Measurements from ENCODE around the gene SH3YL1. TPM values are rescaled to one million over a fixed set of nuclear protein-coding genes. Genes with fewer than 3 reads are reported as not detected.

SH3YL1 gene
- total and polyA plus RNA-seq, 4 donors = 6.4 to 19.2 (median 13.9) TPM

DNA sequence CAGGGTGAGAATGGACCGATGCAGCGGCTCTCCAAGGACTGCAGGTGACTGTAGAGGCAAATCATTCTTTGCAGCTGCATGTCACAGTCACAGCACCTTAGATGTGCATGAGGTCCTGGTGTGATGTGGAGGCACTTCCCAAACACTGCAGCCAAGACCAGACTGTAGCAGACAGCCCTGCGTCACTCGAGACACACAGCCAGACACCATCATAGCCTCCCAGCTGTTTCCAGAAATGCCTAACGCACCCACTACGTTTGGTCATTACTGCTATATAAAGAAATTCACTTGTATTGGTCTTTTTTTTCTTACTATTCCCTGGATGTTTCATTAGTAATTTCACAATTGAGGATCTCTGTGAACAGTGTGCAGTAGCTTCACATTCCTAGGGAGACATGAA, 60.9 kb downstream of the SH3YL1 start:
- no peak overlapping the region for H3K9ac ChIP-seq (ENCODE audit: low read depth in 1 of 2, low read length in 2 of 2)
- 81% methylated on average over 6 of the region's 6 CpGs for WGBS
- no peak for DNase-seq (ENCODE audit: low spot score)
- no peak overlapping the region for H3K27ac ChIP-seq (ENCODE audit: low read depth in 1 of 2, low read length in 2 of 2)
- H3K9me3 ChIP-seq (ENCODE audit: control insufficient read depth in 4 of 4, low read length in 3 of 4) = no peaks in the 10 kb centered on the region
- no peaks in the 10 kb centered on the region for H3K4me1 ChIP-seq (ENCODE audit: control insufficient read depth in 4 of 4, insufficient read depth in 4 of 4, low read length in 3 of 4)
- TF ChIP-seq NR2F2 (IDR thresholded peaks at IDR 0.05) = no peak
- TF ChIP-seq HNF4A (conservative IDR thresholded peaks at IDR 0.05) = no peak
- no peak for TF ChIP-seq YY1 (IDR thresholded peaks at IDR 0.05)
- TF ChIP-seq, protein P1, sequence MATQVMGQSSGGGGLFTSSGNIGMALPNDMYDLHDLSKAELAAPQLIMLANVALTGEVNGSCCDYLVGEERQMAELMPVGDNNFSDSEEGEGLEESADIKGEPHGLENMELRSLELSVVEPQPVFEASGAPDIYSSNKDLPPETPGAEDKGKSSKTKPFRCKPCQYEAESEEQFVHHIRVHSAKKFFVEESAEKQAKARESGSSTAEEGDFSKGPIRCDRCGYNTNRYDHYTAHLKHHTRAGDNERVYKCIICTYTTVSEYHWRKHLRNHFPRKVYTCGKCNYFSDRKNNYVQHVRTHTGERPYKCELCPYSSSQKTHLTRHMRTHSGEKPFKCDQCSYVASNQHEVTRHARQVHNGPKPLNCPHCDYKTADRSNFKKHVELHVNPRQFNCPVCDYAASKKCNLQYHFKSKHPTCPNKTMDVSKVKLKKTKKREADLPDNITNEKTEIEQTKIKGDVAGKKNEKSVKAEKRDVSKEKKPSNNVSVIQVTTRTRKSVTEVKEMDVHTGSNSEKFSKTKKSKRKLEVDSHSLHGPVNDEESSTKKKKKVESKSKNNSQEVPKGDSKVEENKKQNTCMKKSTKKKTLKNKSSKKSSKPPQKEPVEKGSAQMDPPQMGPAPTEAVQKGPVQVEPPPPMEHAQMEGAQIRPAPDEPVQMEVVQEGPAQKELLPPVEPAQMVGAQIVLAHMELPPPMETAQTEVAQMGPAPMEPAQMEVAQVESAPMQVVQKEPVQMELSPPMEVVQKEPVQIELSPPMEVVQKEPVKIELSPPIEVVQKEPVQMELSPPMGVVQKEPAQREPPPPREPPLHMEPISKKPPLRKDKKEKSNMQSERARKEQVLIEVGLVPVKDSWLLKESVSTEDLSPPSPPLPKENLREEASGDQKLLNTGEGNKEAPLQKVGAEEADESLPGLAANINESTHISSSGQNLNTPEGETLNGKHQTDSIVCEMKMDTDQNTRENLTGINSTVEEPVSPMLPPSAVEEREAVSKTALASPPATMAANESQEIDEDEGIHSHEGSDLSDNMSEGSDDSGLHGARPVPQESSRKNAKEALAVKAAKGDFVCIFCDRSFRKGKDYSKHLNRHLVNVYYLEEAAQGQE (IDR thresholded peaks at IDR 0.05) = no peak
- TF ChIP-seq, protein P2, sequence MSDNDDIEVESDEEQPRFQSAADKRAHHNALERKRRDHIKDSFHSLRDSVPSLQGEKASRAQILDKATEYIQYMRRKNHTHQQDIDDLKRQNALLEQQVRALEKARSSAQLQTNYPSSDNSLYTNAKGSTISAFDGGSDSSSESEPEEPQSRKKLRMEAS (IDR thresholded peaks at IDR 0.05) = no peak
- no peak for TF ChIP-seq GABPA (IDR thresholded peaks at IDR 0.05 in 1 of 2, conservative IDR thresholded peaks at IDR 0.05 in 1 of 2)
- TF ChIP-seq, protein P3, sequence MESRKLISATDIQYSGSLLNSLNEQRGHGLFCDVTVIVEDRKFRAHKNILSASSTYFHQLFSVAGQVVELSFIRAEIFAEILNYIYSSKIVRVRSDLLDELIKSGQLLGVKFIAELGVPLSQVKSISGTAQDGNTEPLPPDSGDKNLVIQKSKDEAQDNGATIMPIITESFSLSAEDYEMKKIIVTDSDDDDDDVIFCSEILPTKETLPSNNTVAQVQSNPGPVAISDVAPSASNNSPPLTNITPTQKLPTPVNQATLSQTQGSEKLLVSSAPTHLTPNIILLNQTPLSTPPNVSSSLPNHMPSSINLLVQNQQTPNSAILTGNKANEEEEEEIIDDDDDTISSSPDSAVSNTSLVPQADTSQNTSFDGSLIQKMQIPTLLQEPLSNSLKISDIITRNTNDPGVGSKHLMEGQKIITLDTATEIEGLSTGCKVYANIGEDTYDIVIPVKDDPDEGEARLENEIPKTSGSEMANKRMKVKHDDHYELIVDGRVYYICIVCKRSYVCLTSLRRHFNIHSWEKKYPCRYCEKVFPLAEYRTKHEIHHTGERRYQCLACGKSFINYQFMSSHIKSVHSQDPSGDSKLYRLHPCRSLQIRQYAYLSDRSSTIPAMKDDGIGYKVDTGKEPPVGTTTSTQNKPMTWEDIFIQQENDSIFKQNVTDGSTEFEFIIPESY (IDR thresholded peaks at IDR 0.05) = no peak
- no peak for TF ChIP-seq HNF4G (IDR thresholded peaks at IDR 0.05)
- TF ChIP-seq TAF1 (conservative IDR thresholded peaks at IDR 0.05) = no peak
- TF ChIP-seq RXRA (IDR thresholded peaks at IDR 0.05) = no peak
- no peak for TF ChIP-seq RAD21 (IDR thresholded peaks at IDR 0.05)
- no peak for TF ChIP-seq JUND (IDR thresholded peaks at IDR 0.05)
- TF ChIP-seq EGR1 (IDR thresholded peaks at IDR 0.05; ENCODE audit: low read depth in 2 of 2) = no peak
- TF ChIP-seq, protein P4, sequence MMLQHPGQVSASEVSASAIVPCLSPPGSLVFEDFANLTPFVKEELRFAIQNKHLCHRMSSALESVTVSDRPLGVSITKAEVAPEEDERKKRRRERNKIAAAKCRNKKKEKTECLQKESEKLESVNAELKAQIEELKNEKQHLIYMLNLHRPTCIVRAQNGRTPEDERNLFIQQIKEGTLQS (IDR thresholded peaks at IDR 0.05) = no peak
- TF ChIP-seq, protein P5, sequence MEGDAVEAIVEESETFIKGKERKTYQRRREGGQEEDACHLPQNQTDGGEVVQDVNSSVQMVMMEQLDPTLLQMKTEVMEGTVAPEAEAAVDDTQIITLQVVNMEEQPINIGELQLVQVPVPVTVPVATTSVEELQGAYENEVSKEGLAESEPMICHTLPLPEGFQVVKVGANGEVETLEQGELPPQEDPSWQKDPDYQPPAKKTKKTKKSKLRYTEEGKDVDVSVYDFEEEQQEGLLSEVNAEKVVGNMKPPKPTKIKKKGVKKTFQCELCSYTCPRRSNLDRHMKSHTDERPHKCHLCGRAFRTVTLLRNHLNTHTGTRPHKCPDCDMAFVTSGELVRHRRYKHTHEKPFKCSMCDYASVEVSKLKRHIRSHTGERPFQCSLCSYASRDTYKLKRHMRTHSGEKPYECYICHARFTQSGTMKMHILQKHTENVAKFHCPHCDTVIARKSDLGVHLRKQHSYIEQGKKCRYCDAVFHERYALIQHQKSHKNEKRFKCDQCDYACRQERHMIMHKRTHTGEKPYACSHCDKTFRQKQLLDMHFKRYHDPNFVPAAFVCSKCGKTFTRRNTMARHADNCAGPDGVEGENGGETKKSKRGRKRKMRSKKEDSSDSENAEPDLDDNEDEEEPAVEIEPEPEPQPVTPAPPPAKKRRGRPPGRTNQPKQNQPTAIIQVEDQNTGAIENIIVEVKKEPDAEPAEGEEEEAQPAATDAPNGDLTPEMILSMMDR (IDR thresholded peaks at IDR 0.05; ENCODE audit: low read depth, low read length, missing input control) = no peak
- no peak for TF ChIP-seq FOXA1 (IDR thresholded peaks at IDR 0.05)
- H3K27me3 ChIP-seq (ENCODE audit: control insufficient read depth in 4 of 4, insufficient read depth in 4 of 4, low read length in 3 of 4) = no peaks in the 10 kb centered on the region
- H3K36me3 ChIP-seq (ENCODE audit: control insufficient read depth in 4 of 4, insufficient read depth in 3 of 4, low read depth in 1 of 4, low read length in 3 of 4) = no peaks in the 10 kb centered on the region
- no peak overlapping the region for H3K4me3 ChIP-seq (ENCODE audit: low read depth in 1 of 3, low read length in 3 of 3)

All from liver (tissue), 9 donors.